Fibroblast of lung (primary cell): ENCODE results near the gene AKR1A1. TPM values are rescaled to one million over a fixed set of nuclear protein-coding genes. Genes with fewer than 3 reads are reported as not detected.

Experiments used
- DNase-seq, 2 donors: peaks; one replicate each; pipeline versions ENCODE4 v3.0.0 to v3.0.0-alpha.2; 2010; ENCODE audit warnings: low read depth in 2 of 2
- H2AFZ ChIP-seq: 2 replicates; pipeline ENCODE4 v1.5.1; 2012; ENCODE audit warnings: low read length, control low read depth, inconsistent platforms
- H3K27ac ChIP-seq: 2 replicates; pipeline ENCODE4 v1.5.1; 2011; ENCODE audit warnings: low read length, control low read depth; ENCODE audit not compliant: insufficient read depth
- H3K27me3 ChIP-seq: 2 replicates; pipeline ENCODE4 v1.5.1; 2011; ENCODE audit warnings: mild to moderate bottlenecking, low read length; ENCODE audit not compliant: control insufficient read depth, insufficient read depth
- H3K36me3 ChIP-seq: 2 replicates; pipeline ENCODE4 v1.5.1; 2011; ENCODE audit warnings: low read length; ENCODE audit not compliant: control insufficient read depth, insufficient read depth
- H3K4me1 ChIP-seq: 2 replicates; pipeline ENCODE4 v1.5.1; 2011; ENCODE audit warnings: low read length; ENCODE audit not compliant: control insufficient read depth, insufficient read depth; ENCODE audit errors: extremely low read depth
- H3K4me2 ChIP-seq: 2 replicates; pipeline ENCODE4 v1.5.1; 2011; ENCODE audit warnings: low read length, control low read depth; ENCODE audit not compliant: insufficient read depth; ENCODE audit errors: extremely low read depth
- H3K4me3 ChIP-seq, 4 experiments: fragments of 200-600 bp in 1 of 4; sonication (generic) in 1 of 4; replicated peaks in 1 of 4; 2 replicates each; pipeline ENCODE4 v1.5.1; 2011 to 2016; ENCODE audit warnings: low read length in 4 of 4, low read depth in 3 of 4, mild to moderate bottlenecking in 3 of 4, control low read depth in 2 of 4, inconsistent platforms in 1 of 4, mixed read lengths in 1 of 4; ENCODE audit not compliant: insufficient read depth in 1 of 4; ENCODE audit errors: control extremely low read depth in 1 of 4
- H3K79me2 ChIP-seq: 2 replicates; pipeline ENCODE4 v1.5.1; 2012; ENCODE audit warnings: mild to moderate bottlenecking, low read length, inconsistent platforms; ENCODE audit not compliant: control insufficient read depth, insufficient read depth
- H3K9ac ChIP-seq: 2 replicates; pipeline ENCODE4 v1.5.1; 2011; ENCODE audit warnings: mild to moderate bottlenecking, low read length, control low read depth; ENCODE audit not compliant: insufficient read depth
- H3K9me3 ChIP-seq: 2 replicates; pipeline ENCODE4 v1.5.1; 2012; ENCODE audit warnings: low read depth, low read length; ENCODE audit not compliant: control insufficient read depth, insufficient read depth
- H4K20me1 ChIP-seq: 2 replicates; pipeline ENCODE4 v1.5.1; 2011; ENCODE audit warnings: low read length; ENCODE audit not compliant: control insufficient read depth, insufficient read depth; ENCODE audit errors: extremely low read depth
- EZH2 ChIP-seq: IDR thresholded peaks from 2 replicates; pipeline ENCODE4 v1.5.1; 2012; ENCODE audit warnings: low read length, control low read depth, mild to moderate bottlenecking; ENCODE audit errors: missing control alignments
- polyA plus RNA-seq, 2 donors: library from polyadenylated mRNA; depleted of rRNA in 1 of 2; stranded (reverse) in 1 of 2; unstranded in 1 of 2; fragments of >200 nt; gene quantifications; 2 replicates each; pipeline ENCODE4 v1.2.1, GENCODE V29; 2011 to 2012; ENCODE audit warnings: missing spikeins in 1 of 2
- total RNA-seq: library from RNA; depleted of rRNA; stranded (reverse); fragments of >200 nt; gene quantifications from 2 replicates; pipeline ENCODE4 v1.2.1, GENCODE V29; 2014
- TF ChIP-seq, protein P1 (sequence below), 2 donors: IDR thresholded peaks in 1 of 2; conservative IDR thresholded peaks in 1 of 2; 1 replicate in 1 of 2; 2 replicates in 1 of 2; pipeline ENCODE4 v1.5.1; 2011 to 2012; ENCODE audit warnings: low read length in 2 of 2, control low read depth in 1 of 2, inconsistent platforms in 1 of 2, low read depth in 1 of 2, mild to moderate bottlenecking in 1 of 2

The AKR1A1 gene
- total and polyA plus RNA-seq, 2 donors (not counting 1 experiment from before 2014, with no cell fraction given), result 110 TPM

DNA sequence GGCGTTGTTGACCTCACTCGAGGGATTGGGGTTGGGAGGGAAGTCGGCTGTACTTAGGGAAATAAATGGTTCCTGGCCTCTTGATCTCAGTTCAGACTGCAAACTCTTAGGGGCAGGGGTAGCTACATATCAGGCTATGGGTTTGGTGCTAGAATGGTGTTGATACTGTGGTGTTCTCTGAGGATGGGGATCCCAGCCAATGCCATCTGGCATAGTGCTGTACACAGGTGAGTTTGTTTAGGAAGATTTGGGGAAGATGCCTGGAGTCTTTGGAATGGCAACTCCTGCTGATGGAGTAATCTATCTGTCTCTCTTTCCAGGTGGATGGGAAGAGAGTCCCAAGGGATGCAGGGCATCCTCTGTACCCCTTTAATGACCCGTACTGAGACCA lies 18.9 kb downstream of the AKR1A1 start:
- Histone ChIP-seq H3K79me2 (no peaks in the 10 kb centered on the region), H2AFZ (no peak overlapping the region), H4K20me1 (no peaks in the 10 kb centered on the region), H3K4me3 (no peak overlapping the region), H3K9me3 (no peaks in the 10 kb centered on the region), H3K27me3 (no peaks in the 10 kb centered on the region), H3K36me3 (peaks cover 7% of the 10 kb centered on the region), H3K27ac (no peak overlapping the region), H3K4me2 (no peak overlapping the region), H3K4me1 (no peaks in the 10 kb centered on the region), H3K9ac (no peak overlapping the region)
- TF ChIP-seq, protein P1, sequence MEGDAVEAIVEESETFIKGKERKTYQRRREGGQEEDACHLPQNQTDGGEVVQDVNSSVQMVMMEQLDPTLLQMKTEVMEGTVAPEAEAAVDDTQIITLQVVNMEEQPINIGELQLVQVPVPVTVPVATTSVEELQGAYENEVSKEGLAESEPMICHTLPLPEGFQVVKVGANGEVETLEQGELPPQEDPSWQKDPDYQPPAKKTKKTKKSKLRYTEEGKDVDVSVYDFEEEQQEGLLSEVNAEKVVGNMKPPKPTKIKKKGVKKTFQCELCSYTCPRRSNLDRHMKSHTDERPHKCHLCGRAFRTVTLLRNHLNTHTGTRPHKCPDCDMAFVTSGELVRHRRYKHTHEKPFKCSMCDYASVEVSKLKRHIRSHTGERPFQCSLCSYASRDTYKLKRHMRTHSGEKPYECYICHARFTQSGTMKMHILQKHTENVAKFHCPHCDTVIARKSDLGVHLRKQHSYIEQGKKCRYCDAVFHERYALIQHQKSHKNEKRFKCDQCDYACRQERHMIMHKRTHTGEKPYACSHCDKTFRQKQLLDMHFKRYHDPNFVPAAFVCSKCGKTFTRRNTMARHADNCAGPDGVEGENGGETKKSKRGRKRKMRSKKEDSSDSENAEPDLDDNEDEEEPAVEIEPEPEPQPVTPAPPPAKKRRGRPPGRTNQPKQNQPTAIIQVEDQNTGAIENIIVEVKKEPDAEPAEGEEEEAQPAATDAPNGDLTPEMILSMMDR (conservative IDR thresholded peaks at IDR 0.05 in 1 of 2, IDR thresholded peaks at IDR 0.05 in 1 of 2; ENCODE audit: low read depth in 1 of 2, low read length in 2 of 2), result no peak
- TF ChIP-seq EZH2, result no peak
- DNase-seq, result no peak

DNA sequence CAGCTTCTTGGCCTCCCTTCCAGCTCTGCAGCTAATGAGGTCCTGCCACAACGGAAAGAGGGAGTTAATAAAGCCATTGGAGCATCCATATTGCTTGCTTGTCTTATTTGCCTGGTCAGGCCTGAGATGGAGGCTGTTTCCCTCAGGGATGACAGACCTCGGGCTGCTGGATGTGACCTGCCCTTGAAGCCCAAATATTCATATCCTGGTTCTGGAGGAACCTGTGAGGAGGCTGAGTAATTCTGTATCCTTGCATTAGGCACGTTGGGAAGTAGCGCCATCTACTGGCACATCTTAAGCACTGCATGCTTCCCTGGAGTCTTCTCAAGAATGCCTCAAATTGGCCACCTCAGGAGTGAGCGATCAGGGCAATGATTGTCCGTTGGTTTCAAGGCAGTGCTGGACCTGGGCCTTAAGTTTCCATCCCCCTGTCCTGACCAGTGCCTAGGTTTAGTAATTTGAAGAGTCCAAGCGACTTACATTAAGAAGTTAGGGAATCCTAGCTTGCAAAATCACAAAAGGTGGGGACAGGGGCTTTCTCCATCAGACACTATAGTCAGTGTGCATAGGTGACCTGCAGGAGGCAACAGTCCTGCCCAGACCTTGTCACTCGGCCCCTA lies 19.4 kb downstream of the AKR1A1 start:
- DNase-seq, result peak; percentile 62 to 80
- no peak overlapping the region for H3K4me2 ChIP-seq
- no peak overlapping the region for H2AFZ ChIP-seq
- H3K9me3 ChIP-seq, result no peaks in the 10 kb centered on the region
- no peaks in the 10 kb centered on the region for H4K20me1 ChIP-seq
- TF ChIP-seq, protein P1 (conservative IDR thresholded peaks at IDR 0.05 in 1 of 2, IDR thresholded peaks at IDR 0.05 in 1 of 2; ENCODE audit: low read depth in 1 of 2, low read length in 2 of 2), result peak; percentile 99
- no peak for TF ChIP-seq EZH2
- no peaks in the 10 kb centered on the region for H3K79me2 ChIP-seq
- no peaks in the 10 kb centered on the region for H3K27me3 ChIP-seq
- no peaks in the 10 kb centered on the region for H3K4me1 ChIP-seq
- H3K4me3 ChIP-seq, result no peak overlapping the region
- no peak overlapping the region for H3K27ac ChIP-seq
- peaks cover 7% of the 10 kb centered on the region for H3K36me3 ChIP-seq
- no peak overlapping the region for H3K9ac ChIP-seq

DNA sequence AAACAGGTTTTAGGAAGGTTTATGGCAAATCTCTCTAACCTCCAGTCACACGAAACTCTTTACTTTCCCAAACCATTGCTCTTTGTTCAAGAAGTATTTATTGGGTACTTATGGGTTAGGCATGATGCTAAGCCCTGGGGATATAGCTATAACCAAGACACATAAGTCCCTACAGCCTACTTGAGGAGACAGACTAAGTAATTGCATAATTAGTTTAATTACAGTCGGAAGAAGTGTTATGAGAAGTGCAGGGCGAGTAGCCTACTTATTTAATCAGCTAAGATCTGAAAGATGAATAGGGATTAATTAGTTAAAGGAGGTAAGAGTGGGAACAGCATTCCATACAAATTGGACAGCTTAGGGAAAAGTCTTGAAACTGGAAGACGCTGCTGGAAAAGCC lies 20.0 kb downstream of the AKR1A1 start:
- Histone ChIP-seq H3K9me3 (no peaks in the 10 kb centered on the region), H3K4me3 (no peak overlapping the region), H3K4me1 (no peaks in the 10 kb centered on the region), H2AFZ (no peak overlapping the region), H3K9ac (no peak overlapping the region), H4K20me1 (no peaks in the 10 kb centered on the region), H3K4me2 (no peak overlapping the region), H3K27ac (no peak overlapping the region), H3K27me3 (no peaks in the 10 kb centered on the region), H3K36me3 (peaks cover 7% of the 10 kb centered on the region), H3K79me2 (no peaks in the 10 kb centered on the region)
- TF ChIP-seq EZH2, result no peak
- TF ChIP-seq, protein P1 (conservative IDR thresholded peaks at IDR 0.05 in 1 of 2, IDR thresholded peaks at IDR 0.05 in 1 of 2; ENCODE audit: low read depth in 1 of 2, low read length in 2 of 2), result no peak
- DNase-seq, result no peak
